ENCODE data around the gene GLIPR2. TPM values are rescaled to one million over a fixed set of nuclear protein-coding genes. Genes with fewer than 3 reads are reported as not detected.

The GLIPR2 gene
- polyA plus RNA-seq, 1 of the 3 experiments (the other 2 are of a cell fraction), result 38.3 TPM

DNA sequence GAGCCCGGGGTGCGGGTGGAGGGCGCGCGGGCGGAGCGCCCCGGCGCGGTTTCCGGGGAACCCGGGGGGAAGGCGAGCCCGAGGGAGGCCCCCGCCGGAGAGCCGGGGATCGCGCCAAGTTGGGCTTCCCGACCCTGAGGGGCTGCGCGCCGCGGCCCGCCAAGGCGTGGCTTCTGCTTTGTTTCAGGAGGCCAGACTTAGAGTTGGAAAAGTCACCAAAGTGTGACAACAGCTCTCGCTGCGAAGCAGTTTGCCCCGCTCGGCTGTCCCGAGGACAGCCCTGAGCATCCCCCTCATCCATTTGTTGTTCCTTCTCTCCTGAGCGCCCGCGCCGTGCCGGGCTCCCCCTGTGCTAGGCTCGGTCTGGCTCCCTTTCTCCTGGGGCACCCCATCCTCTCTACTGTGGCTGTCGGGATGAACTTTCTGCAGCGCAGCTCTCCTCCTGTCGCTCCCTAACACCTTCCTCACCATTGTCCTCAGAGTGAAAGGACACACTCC lies 410 bp downstream of the GLIPR2 start:
- H3K4me3 ChIP-seq (ENCODE audit: low read depth in 2 of 2, low read length in 1 of 2), result peak overlapping the region; percentile 67 to 83
- H2AFZ ChIP-seq (ENCODE audit: low read depth), result peak overlapping the region; percentile 84
- H3K9me3 ChIP-seq, result no peaks in the 10 kb centered on the region
- H3K4me1 ChIP-seq (ENCODE audit: control insufficient read depth in 1 of 2, insufficient read depth in 2 of 2, low read depth in 1 of 2, low read length in 1 of 2), result peaks cover 0 to 21% of the 10 kb centered on the region in 2 experiments; a peak in 3 of 4 replicates
- no peak overlapping the region; a peak in 1 of 4 replicates for H3K27ac ChIP-seq (ENCODE audit: low read depth in 2 of 2, low read length in 1 of 2)
- TF ChIP-seq TAF1 (IDR thresholded peaks at IDR 0.05; ENCODE audit: borderline replicate concordance, low read depth, low read length) (0 out of 2 replicates have a peak, but pooled peaks have one; percentile 0), YY1 (IDR thresholded peaks at IDR 0.05; ENCODE audit: low read depth) (no peak)
- H3K36me3 ChIP-seq (replicated peaks in 1 of 2; ENCODE audit: control insufficient read depth in 1 of 2, insufficient read depth in 2 of 2, low read length in 1 of 2), result no peaks in the 10 kb centered on the region
- no peaks in the 10 kb centered on the region for H3K9me2 ChIP-seq
- H4K20me1 ChIP-seq (ENCODE audit: insufficient read depth), result peaks cover 8% of the 10 kb centered on the region
- DNase-seq, result peak; percentile 58
- WGBS (ENCODE audit: low lambda C conversion rate), result 4% methylated on average over 15 of the region's 40 CpGs
- H3F3A ChIP-seq (replicated peaks; ENCODE audit: insufficient read depth), result no peaks in the 10 kb centered on the region
- ChIA-PET CTCF (interaction anchor here (0.6 to 8.1 kb wide), 14 partner anchors 11 to 230 kb away, joined by 3 to 113 read pairs (median 4); partner anchors contain the start of genes CCIN and CLTA), POLR2A (interaction anchor here (2.2 to 2.9 kb wide), 2 partner anchors 12 to 27 kb away, joined by 10 to 12 read pairs; no protein-coding TSS in a partner anchor)
- H3K9ac ChIP-seq, result peak overlapping the region; percentile 79
- peak overlapping the region; percentile 98 for H3K4me2 ChIP-seq
- H3K27me3 ChIP-seq (ENCODE audit: insufficient read depth), result no peaks in the 10 kb centered on the region
- peaks cover 41% of the 10 kb centered on the region for H3K79me2 ChIP-seq (ENCODE audit: insufficient read depth)

DNA sequence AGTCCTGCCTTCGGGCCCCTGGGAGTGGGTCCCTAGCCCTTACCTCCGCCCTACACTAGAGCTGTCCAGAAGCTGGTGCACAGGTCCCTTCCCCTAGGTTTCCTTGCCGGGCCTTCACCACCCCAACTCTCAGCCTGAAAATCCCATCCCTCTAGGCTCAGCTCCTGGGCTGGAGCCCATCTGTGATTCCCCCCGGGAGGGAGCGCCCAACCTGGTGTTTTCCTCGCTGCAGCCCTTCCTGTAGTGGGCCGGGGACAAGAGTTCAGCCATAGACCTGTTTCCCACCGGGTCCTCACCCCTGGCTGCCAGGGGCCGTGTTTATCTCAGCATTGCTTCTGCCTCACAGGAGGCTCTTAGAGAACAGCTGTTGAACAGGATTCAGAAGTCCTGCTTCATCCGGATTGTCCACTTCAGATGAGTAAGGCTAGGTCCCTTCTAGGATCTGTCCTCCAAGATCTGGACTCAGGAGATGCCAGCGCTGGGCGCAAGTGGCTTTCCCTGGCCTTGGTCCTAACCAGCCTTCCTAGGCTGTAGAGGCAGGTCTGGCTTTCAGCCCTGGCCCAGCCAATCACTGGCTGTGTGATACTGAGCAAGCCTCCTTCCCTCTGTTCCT lies 965 bp downstream of the GLIPR2 start:
- Histone ChIP-seq H3F3A (replicated peaks; ENCODE audit: insufficient read depth) (no peaks in the 10 kb centered on the region), H3K27ac (ENCODE audit: low read depth in 2 of 2, low read length in 1 of 2) (no peak overlapping the region), H3K36me3 (replicated peaks in 1 of 2; ENCODE audit: control insufficient read depth in 1 of 2, insufficient read depth in 2 of 2, low read length in 1 of 2) (no peaks in the 10 kb centered on the region), H3K4me1 (ENCODE audit: control insufficient read depth in 1 of 2, insufficient read depth in 2 of 2, low read depth in 1 of 2, low read length in 1 of 2) (peaks cover 0 to 21% of the 10 kb centered on the region in 2 experiments; a peak in 3 of 4 replicates), H3K79me2 (ENCODE audit: insufficient read depth) (peaks cover 46% of the 10 kb centered on the region), H3K4me3 (ENCODE audit: low read depth in 2 of 2, low read length in 1 of 2) (peak overlapping the region; percentile 67 to 83), H3K27me3 (ENCODE audit: insufficient read depth) (no peaks in the 10 kb centered on the region), H4K20me1 (ENCODE audit: insufficient read depth) (peaks cover 8% of the 10 kb centered on the region), H3K9me3 (no peaks in the 10 kb centered on the region), H3K4me2 (peak overlapping the region; percentile 98), H2AFZ (ENCODE audit: low read depth) (peak overlapping the region; percentile 84; the same call in 1 of the 2 replicates), H3K9me2 (no peaks in the 10 kb centered on the region), H3K9ac (peak overlapping the region; percentile 79)
- POLR2A ChIA-PET, result interaction anchor here (2.2 to 2.9 kb wide), 2 partner anchors 11 to 26 kb away, joined by 10 to 12 read pairs; no protein-coding TSS in a partner anchor
- peak; percentile 55 for DNase-seq
- CTCF ChIA-PET, result interaction anchor here (0.8 to 8.1 kb wide), 10 partner anchors 10 to 231 kb away, joined by 3 to 113 read pairs (median 4); partner anchors contain the start of genes CCIN and CLTA
- TF ChIP-seq, protein P1, sequence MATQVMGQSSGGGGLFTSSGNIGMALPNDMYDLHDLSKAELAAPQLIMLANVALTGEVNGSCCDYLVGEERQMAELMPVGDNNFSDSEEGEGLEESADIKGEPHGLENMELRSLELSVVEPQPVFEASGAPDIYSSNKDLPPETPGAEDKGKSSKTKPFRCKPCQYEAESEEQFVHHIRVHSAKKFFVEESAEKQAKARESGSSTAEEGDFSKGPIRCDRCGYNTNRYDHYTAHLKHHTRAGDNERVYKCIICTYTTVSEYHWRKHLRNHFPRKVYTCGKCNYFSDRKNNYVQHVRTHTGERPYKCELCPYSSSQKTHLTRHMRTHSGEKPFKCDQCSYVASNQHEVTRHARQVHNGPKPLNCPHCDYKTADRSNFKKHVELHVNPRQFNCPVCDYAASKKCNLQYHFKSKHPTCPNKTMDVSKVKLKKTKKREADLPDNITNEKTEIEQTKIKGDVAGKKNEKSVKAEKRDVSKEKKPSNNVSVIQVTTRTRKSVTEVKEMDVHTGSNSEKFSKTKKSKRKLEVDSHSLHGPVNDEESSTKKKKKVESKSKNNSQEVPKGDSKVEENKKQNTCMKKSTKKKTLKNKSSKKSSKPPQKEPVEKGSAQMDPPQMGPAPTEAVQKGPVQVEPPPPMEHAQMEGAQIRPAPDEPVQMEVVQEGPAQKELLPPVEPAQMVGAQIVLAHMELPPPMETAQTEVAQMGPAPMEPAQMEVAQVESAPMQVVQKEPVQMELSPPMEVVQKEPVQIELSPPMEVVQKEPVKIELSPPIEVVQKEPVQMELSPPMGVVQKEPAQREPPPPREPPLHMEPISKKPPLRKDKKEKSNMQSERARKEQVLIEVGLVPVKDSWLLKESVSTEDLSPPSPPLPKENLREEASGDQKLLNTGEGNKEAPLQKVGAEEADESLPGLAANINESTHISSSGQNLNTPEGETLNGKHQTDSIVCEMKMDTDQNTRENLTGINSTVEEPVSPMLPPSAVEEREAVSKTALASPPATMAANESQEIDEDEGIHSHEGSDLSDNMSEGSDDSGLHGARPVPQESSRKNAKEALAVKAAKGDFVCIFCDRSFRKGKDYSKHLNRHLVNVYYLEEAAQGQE (IDR thresholded peaks at IDR 0.05; ENCODE audit: low read depth, low read length), result peak; percentile 69
- TF ChIP-seq FOSL2 (IDR thresholded peaks at IDR 0.05; ENCODE audit: borderline replicate concordance, low read depth), result no peak
- WGBS (ENCODE audit: low lambda C conversion rate), result 42% methylated on average over 8 of the region's 12 CpGs

Data from SK-N-SH (cell line).